ENCODE data around the gene CANT1.
"Not testable (repeated sequence)": the region's sequence is repeated elsewhere in the genome, so short reads cannot be mapped to it uniquely, and the experiment has no call there.

The CANT1 gene

DNA sequence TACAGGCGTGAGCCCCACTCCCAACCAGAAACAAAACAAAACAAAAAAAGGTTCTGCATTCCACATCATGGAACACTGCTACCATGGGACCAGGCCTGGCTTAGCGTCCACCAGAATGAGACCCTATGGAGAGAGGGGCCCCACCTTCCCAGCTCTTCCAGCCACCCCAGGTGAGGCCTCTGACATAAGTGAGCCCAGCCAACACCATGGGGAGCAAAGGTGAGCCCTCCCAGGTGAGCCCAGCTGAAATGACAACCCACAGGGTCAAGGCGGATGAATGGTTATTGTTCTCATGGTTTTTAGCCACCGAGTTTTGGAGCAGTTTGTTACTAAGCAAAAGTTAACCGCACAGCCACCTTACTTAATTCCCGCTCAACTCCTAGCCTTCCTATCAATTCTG, 46.2 kb downstream of the CANT1 start:
- no peak overlapping the region for H3K4me3 ChIP-seq (ENCODE audit: low read depth, low read length)
- TF ChIP-seq, protein P1, sequence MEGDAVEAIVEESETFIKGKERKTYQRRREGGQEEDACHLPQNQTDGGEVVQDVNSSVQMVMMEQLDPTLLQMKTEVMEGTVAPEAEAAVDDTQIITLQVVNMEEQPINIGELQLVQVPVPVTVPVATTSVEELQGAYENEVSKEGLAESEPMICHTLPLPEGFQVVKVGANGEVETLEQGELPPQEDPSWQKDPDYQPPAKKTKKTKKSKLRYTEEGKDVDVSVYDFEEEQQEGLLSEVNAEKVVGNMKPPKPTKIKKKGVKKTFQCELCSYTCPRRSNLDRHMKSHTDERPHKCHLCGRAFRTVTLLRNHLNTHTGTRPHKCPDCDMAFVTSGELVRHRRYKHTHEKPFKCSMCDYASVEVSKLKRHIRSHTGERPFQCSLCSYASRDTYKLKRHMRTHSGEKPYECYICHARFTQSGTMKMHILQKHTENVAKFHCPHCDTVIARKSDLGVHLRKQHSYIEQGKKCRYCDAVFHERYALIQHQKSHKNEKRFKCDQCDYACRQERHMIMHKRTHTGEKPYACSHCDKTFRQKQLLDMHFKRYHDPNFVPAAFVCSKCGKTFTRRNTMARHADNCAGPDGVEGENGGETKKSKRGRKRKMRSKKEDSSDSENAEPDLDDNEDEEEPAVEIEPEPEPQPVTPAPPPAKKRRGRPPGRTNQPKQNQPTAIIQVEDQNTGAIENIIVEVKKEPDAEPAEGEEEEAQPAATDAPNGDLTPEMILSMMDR (IDR thresholded peaks at IDR 0.05; ENCODE audit: low read depth, low read length), result no peak

DNA sequence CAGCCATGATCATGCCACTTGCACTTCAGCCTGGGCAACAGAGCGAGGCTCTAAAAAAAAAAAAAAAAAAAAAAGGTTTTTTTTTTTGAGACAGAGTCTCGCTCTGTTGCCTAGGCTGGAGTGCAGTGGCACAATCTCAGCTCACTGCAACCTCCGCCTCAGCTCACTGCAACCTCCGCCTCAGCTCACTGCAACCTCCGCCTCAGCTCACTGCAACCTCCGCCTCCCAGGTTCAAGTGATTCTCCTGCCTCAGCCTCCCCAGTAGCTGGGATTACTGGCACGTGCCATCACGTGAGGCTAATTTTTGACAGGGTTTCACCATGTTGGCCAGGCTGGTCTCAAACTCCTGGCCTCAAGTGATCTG, 46.6 kb downstream of the CANT1 start:
- H3K4me3 ChIP-seq (ENCODE audit: low read depth, low read length), result not testable (repeated sequence)

DNA sequence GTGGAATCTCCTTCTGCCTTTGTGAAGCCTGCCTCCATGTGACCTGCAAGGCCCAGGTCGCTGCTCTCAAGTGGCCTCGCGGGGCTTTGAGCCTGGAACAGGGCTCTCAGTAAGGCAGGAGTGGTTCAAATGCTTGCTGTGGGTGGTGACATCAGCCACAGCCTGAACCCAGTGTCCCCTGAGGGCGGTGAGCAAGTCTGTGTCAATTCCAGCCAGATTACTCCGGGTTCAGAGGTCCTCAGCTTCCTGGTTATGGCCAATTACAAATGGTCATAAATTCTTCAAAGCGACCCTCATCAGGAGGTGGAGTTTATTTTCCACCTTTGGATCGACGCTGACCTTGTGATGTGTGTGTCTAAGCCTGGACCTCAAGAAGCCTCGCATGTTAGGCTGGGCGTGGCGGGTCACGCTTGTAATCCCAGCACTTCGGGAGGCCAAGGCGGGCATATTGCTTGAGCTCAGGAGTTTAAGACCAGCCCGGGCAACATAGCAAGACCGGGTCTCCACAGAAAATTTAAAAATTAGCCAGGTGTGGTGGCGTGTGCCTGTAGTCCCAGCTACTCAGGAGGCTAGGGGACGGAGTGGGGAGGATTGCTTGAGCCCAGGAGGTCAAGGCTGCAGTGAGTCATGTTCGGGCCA, 47.1 kb downstream of the CANT1 start:
- no peak overlapping the region for H3K4me3 ChIP-seq (ENCODE audit: low read depth, low read length)
- TF ChIP-seq, protein P1 (IDR thresholded peaks at IDR 0.05; ENCODE audit: low read depth, low read length), result no peak

DNA sequence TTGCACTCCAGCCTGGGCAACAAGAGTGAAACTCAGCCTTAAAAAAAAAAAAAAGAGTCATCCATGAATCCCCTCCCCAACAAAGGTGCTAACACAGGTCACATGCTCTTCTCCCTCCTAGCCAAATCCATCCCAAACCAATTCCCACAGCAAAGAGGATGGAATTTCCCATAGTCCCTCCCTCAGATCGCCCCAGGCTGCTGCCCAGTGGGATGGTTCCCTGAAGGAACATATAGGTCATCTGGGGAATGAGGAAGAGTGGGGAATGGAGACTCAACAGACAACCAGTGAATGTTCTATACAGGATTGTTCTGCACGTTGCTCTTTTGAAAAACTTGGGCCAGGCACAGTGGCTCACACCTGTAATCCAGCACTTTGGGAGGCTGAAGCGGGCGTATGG, 48.0 kb downstream of the CANT1 start:
- TF ChIP-seq, protein P1 (IDR thresholded peaks at IDR 0.05; ENCODE audit: low read depth, low read length), result no peak
- no peak overlapping the region for H3K4me3 ChIP-seq (ENCODE audit: low read depth, low read length)

DNA sequence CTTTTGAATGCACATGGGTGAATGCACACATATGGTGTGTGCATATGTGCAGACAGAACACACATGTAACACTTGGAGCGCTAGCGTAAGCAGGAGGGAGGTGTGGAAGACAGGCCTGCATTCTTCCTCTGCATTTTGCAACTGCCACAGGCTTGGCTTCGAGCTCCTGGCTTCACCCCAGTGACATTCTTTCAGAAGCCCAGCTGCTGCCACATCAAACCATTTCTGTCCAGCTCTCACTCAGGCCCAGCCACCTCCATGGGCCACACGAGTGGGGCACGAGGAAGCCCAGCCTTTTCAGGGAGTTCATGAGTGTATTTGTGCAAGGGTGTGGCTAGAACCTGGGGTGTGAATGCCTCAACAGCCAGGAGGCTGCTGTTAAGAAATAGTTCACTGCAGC, 48.6 kb downstream of the CANT1 start:
- no peak overlapping the region for H3K4me3 ChIP-seq (ENCODE audit: low read depth, low read length)
- TF ChIP-seq, protein P1 (IDR thresholded peaks at IDR 0.05; ENCODE audit: low read depth, low read length), result no peak

DNA sequence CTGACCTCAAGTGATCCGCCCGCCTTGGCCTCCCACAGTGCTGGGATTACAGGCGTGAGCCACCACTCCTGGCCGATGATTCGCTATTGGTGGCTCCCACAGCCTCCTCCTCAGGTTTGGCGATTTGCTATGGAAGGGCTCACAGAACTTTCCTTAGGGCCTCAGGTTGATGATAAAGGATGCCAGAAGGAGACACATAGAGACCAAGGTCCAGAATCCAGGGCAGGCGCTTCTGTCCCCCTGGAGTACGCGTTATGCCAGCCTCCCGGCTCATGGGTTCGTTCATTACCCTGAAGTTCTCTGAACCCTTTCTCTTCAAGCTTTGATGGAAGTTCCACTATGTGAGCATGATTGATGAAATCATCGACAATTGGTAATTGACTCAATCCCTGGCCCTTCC, 49.8 kb downstream of the CANT1 start:
- TF ChIP-seq, protein P1 (IDR thresholded peaks at IDR 0.05; ENCODE audit: low read depth, low read length), result no peak
- H3K4me3 ChIP-seq (ENCODE audit: low read depth, low read length), result no peak overlapping the region

DNA sequence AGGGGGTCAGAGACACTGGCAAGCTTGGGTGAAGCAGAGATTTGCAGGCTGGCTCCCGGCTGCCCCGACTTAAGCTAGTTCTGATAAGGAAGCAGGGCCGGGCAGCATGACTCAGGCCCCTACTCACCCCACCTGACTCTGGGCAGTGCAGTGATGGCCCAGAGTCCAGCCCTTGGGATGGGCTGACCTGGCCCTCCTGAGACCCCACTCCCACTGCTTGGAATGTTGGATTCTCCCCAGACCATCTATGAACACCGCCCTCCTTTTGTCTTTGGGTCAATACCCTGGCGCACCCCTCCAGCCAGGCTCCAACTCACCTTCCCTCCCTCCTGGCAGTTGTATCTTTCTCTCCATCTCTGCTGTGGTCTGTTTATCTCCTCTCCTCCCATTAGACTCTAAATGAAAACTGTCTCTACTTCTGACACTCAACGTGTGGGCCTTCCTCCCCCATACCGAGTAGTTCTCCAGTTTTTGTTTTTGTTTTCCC, 50.9 kb downstream of the CANT1 start:
- H3K4me3 ChIP-seq (ENCODE audit: low read depth, low read length), result no peak overlapping the region
- TF ChIP-seq, protein P1 (IDR thresholded peaks at IDR 0.05; ENCODE audit: low read depth, low read length), result no peak

DNA sequence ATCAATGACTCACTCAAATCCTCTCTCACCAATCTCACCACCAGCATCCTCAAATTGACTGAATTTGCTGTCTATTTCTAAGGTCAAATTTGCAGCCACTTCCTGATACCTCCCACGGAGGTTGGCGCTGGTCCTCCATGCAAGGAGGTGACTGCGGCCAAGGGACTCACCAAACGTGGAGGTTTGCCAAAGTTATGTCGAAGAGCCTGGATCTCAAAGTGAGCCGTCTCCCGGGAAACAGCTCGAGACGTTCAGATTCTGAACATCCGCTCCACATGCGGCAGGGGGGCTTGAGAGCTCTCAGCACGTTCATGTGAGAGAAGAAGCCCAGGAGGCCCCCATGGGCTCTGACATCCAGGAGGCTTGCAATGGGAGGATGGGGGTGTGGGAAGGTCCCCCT, 52.4 kb downstream of the CANT1 start:
- H3K4me3 ChIP-seq (ENCODE audit: low read depth, low read length), result no peak overlapping the region
- TF ChIP-seq, protein P1 (IDR thresholded peaks at IDR 0.05; ENCODE audit: low read depth, low read length), result no peak
